ENCODE measurements around the gene SND1. TPM values are rescaled to one million over a fixed set of nuclear protein-coding genes. Genes with fewer than 3 reads are reported as not detected.

The SND1 gene
- total and polyA plus RNA-seq, 10 of the 15 experiments (the other 5 are each of a cell fraction or from before 2014, with no cell fraction given) = 52.4 to 270 (median 146) TPM

- TF ChIP-seq RELB (IDR thresholded peaks at IDR 0.05; ENCODE audit: low read depth) = peak; percentile 78
- TF ChIP-seq BCL3 (IDR thresholded peaks at IDR 0.05; ENCODE audit: borderline replicate concordance, insufficient read depth, low read depth, low read length, poor library complexity, severe bottlenecking) = no peak
- no peak for TF ChIP-seq GATAD2B (conservative IDR thresholded peaks at IDR 0.05; ENCODE audit: low read depth)
- TF ChIP-seq SUZ12 (IDR thresholded peaks at IDR 0.05; ENCODE audit: unreplicated experiment) = no peak
- TF ChIP-seq CUX1 (IDR thresholded peaks at IDR 0.05; ENCODE audit: insufficient replicate concordance, low read depth, low read length) = peak; percentile 30
- no peak for TF ChIP-seq MYB (IDR thresholded peaks at IDR 0.05; ENCODE audit: borderline replicate concordance, low read depth, low read length)
- TF ChIP-seq IKZF1 (conservative IDR thresholded peaks at IDR 0.05) = peak; percentile 58
- no peak for TF ChIP-seq EED (IDR thresholded peaks at IDR 0.05; ENCODE audit: low read depth)
- TF ChIP-seq ZNF274 (IDR thresholded peaks at IDR 0.05; ENCODE audit: insufficient read depth, insufficient read length) = no peak
- TF ChIP-seq SIN3A (IDR thresholded peaks at IDR 0.05; ENCODE audit: low read depth, low read length) = no peak
- no peak for TF ChIP-seq EZH2 (IDR thresholded peaks at IDR 0.05; ENCODE audit: borderline replicate concordance, control insufficient read depth, low read depth, low read length)
- TF ChIP-seq REST (IDR thresholded peaks at IDR 0.05; ENCODE audit: low read depth, low read length) = no peak
- no peak for TF ChIP-seq FOS (IDR thresholded peaks at IDR 0.05; ENCODE audit: borderline replicate concordance, extremely low read depth, insufficient read length)
- TF ChIP-seq HDAC2 (IDR thresholded peaks at IDR 0.05) = no peak
Measured at GRCh38 chr7:127911968-127912511, 260.0 kb downstream of the SND1 start (continued).

Measured in GM12878 (cell line).